GM06990 (cell line): ENCODE measurements around the gene PRR5.
"Not testable (repeated sequence)": the region's sequence is repeated elsewhere in the genome, so short reads cannot be mapped to it uniquely, and the experiment has no call there.

Source experiments
- DNase-seq: peaks from one replicate; pipeline ENCODE4 v3.0.0-alpha.2; 2011; ENCODE audit not compliant: insufficient read length; ENCODE audit errors: extremely low read depth
- H3K27me3 ChIP-seq: replicated peaks from 2 replicates; pipeline ENCODE4 v1.6.0; 2011; ENCODE audit warnings: low read length; ENCODE audit not compliant: control insufficient read depth, insufficient read depth
- H3K36me3 ChIP-seq: 2 replicates; pipeline ENCODE4 v1.5.1; 2011; ENCODE audit warnings: low read length; ENCODE audit not compliant: control insufficient read depth, insufficient read depth
- H3K4me3 ChIP-seq: replicated peaks from 2 replicates; pipeline ENCODE4 v1.5.1; 2011; ENCODE audit warnings: low read depth, mild to moderate bottlenecking, control low read depth, low read length
- TF ChIP-seq, protein P1 (sequence below): IDR thresholded peaks from 2 replicates; pipeline ENCODE4 v1.5.1; 2011; ENCODE audit warnings: low read length, control low read depth, mild to moderate bottlenecking, inconsistent platforms; ENCODE audit not compliant: insufficient read depth, poor library complexity, severe bottlenecking

Gene PRR5

DNA sequence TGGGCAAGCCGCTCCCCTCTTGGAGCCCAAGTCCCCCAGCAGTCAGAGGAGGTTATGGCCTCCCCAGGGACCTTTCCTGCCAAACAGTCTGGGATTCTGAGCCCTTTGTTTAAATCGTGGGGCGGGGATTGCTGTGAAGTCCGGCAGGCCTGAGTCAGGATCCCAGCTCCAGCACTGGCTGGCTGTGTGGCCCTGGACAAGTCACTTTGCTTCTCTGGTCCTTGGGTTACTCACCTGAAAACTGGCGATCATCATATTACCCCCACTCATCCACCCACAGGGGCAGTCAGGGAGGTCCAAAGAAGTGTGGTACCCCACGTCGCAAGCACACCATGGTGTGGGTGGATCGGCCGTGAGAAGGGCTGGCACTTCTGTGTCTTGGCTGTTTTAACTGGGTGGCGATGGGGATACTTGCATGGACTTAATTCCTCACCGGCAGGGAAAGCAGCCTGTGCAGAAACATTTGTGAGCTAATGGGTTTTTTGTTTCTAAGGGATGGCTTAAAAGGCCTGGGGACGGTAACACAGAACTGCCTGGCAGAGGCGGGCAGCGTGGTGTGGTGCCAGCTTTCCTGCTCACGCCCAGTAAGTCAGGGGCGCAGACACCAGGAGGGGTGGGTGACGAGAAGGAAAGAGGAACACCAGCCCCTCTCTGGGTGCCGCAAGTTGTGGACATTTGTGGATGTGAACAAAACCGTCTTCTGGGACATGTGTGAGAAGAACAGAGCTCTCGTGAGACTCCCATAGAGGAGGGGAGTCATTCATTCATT is 31.6 kb upstream of the PRR5 start:
- TF ChIP-seq, protein P1, sequence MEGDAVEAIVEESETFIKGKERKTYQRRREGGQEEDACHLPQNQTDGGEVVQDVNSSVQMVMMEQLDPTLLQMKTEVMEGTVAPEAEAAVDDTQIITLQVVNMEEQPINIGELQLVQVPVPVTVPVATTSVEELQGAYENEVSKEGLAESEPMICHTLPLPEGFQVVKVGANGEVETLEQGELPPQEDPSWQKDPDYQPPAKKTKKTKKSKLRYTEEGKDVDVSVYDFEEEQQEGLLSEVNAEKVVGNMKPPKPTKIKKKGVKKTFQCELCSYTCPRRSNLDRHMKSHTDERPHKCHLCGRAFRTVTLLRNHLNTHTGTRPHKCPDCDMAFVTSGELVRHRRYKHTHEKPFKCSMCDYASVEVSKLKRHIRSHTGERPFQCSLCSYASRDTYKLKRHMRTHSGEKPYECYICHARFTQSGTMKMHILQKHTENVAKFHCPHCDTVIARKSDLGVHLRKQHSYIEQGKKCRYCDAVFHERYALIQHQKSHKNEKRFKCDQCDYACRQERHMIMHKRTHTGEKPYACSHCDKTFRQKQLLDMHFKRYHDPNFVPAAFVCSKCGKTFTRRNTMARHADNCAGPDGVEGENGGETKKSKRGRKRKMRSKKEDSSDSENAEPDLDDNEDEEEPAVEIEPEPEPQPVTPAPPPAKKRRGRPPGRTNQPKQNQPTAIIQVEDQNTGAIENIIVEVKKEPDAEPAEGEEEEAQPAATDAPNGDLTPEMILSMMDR = no peak
- Histone ChIP-seq H3K36me3 (no peaks in the 10 kb centered on the region), H3K4me3 (no peak overlapping the region), H3K27me3 (peaks cover 4% of the 10 kb centered on the region)
- DNase-seq = no peak

GRCh38 chr22:44671742-44672141 is 30.3 kb upstream of the PRR5 start:
- no peak for DNase-seq
- H3K4me3 ChIP-seq = no peak overlapping the region
- H3K36me3 ChIP-seq = no peaks in the 10 kb centered on the region
- peaks cover 4% of the 10 kb centered on the region for H3K27me3 ChIP-seq
- TF ChIP-seq, protein P1 = no peak

GRCh38 chr22:44672632-44673031 is 29.4 kb upstream of the PRR5 start:
- Histone ChIP-seq H3K36me3 (no peaks in the 10 kb centered on the region), H3K4me3 (no peak overlapping the region), H3K27me3 (peaks cover 1% of the 10 kb centered on the region)
- DNase-seq = no peak
- TF ChIP-seq, protein P1 = no peak

GRCh38 chr22:44673406-44673805 is 28.6 kb upstream of the PRR5 start:
- DNase-seq = no peak
- Histone ChIP-seq H3K27me3 (peaks cover 3% of the 10 kb centered on the region), H3K4me3 (no peak overlapping the region), H3K36me3 (no peaks in the 10 kb centered on the region)
- TF ChIP-seq, protein P1 = no peak

- DNase-seq, H3K4me3 ChIP-seq, H3K27me3 ChIP-seq, H3K36me3 ChIP-seq: not testable (repeated sequence)
Measured at GRCh38 chr22:44676066-44676440, 26.0 kb upstream of the PRR5 start.

GRCh38 chr22:44676441-44677352 is 25.3 kb upstream of the PRR5 start:
- H3K27me3 ChIP-seq = peaks cover 3% of the 10 kb centered on the region
- DNase-seq = no peak
- TF ChIP-seq, protein P1 = no peak
- H3K36me3 ChIP-seq = no peaks in the 10 kb centered on the region
- H3K4me3 ChIP-seq = no peak overlapping the region; the same call in 1 of the 2 replicates
